Tibial nerve (tissue), 4 donors: ENCODE data around the gene ZNF318. TPM values are rescaled to one million over a fixed set of nuclear protein-coding genes. Genes with fewer than 3 reads are reported as not detected.

Experiments
- DNase-seq, 2 donors: peaks; one replicate each; pipeline ENCODE4 v3.0.0-alpha.2; 2019; ENCODE audit warnings: low spot score in 2 of 2
- H3K27ac ChIP-seq, 4 donors: fragments of 200-600 bp; sonication (generic) in 3 of 4; one replicate each; pipeline ENCODE4 v1.5.1; 2017 to 2019; ENCODE audit warnings: mild to moderate bottlenecking in 1 of 4
- H3K27me3 ChIP-seq, 2 donors: fragments of 200-600 bp; sonication (generic) in 1 of 2; one replicate each; pipeline versions ENCODE4 v1.5.1 to v1.6.0; 2017 to 2019
- H3K36me3 ChIP-seq, 3 donors: fragments of 200-600 bp; sonication (generic); one replicate each; pipeline ENCODE4 v1.5.1; 2018 to 2019
- H3K4me1 ChIP-seq, 4 donors: fragments of 200-600 bp; sonication (generic) in 3 of 4; one replicate each; pipeline ENCODE4 v1.5.1; 2017 to 2019
- H3K4me3 ChIP-seq, 4 donors: fragments of 200-600 bp; sonication (generic) in 3 of 4; one replicate each; pipeline ENCODE4 v1.5.1; 2017 to 2019; ENCODE audit warnings: mild to moderate bottlenecking in 1 of 4, moderate library complexity in 1 of 4
- H3K9me3 ChIP-seq, 4 donors: fragments of 200-600 bp; sonication (generic) in 3 of 4; one replicate each; pipeline ENCODE4 v1.5.1; 2017 to 2019
- EP300 ChIP-seq, 2 donors: sonication (generic); formaldehyde crosslinking; IDR thresholded peaks; one replicate each; pipeline ENCODE4 v1.6.1; 2017; ENCODE audit warnings: antibody characterized with exemption in 2 of 2, mild to moderate bottlenecking in 1 of 2
- POLR2A ChIP-seq, 2 donors: fragments of 450-650 bp; IDR thresholded peaks; one replicate each; pipeline ENCODE4 v1.6.1; 2017; ENCODE audit warnings: antibody characterized with exemption in 2 of 2, mild to moderate bottlenecking in 2 of 2, moderate library complexity in 2 of 2
- WGBS, 2 donors: methylation state at CpG; one replicate each; pipeline ENCODE4 v1.1.5; 2018; 5-methylcytosine and 5-hydroxymethylcytosine counted together
- total RNA-seq, 4 donors: library from RNA; depleted of rRNA; stranded (reverse); fragments of >200 nt; gene quantifications; one replicate each; pipeline ENCODE4 v1.1.0, GENCODE V29; 2016
- TF ChIP-seq, protein P1 (sequence below), 5 experiments: fragments of 200-600 bp in 3 of 5; fragments of 450-650 bp in 2 of 5; sonication (generic) in 3 of 5; IDR thresholded peaks; one replicate each; pipeline ENCODE4 v1.5.1; 2016 to 2019; ENCODE audit warnings: antibody characterized with exemption in 5 of 5, mild to moderate bottlenecking in 3 of 5, moderate library complexity in 2 of 5

The ZNF318 gene
- total RNA-seq, 4 donors from 2014 or later, result 18.4 to 26.4 (median 22.9) TPM

DNA sequence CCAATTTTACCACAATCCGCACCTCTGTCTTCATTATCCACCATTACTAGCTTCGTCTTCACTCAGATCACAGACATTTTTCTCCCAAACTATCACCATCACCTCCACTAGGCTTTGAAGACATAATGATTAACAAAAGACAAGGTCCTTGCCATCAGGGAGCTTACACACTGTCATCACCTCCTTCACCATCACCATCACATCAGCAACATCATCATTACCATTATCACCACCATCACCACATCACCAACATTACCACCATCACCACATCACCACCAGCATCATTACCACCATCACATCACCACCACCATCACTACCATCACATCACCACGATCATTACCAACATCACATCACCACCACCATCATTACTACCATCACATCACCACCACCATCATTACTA lies 75.7 kb downstream of the ZNF318 start:
- no peak overlapping the region for H3K4me3 ChIP-seq
- TF ChIP-seq EP300 (IDR thresholded peaks at IDR 0.05), result no peak
- TF ChIP-seq, protein P1, sequence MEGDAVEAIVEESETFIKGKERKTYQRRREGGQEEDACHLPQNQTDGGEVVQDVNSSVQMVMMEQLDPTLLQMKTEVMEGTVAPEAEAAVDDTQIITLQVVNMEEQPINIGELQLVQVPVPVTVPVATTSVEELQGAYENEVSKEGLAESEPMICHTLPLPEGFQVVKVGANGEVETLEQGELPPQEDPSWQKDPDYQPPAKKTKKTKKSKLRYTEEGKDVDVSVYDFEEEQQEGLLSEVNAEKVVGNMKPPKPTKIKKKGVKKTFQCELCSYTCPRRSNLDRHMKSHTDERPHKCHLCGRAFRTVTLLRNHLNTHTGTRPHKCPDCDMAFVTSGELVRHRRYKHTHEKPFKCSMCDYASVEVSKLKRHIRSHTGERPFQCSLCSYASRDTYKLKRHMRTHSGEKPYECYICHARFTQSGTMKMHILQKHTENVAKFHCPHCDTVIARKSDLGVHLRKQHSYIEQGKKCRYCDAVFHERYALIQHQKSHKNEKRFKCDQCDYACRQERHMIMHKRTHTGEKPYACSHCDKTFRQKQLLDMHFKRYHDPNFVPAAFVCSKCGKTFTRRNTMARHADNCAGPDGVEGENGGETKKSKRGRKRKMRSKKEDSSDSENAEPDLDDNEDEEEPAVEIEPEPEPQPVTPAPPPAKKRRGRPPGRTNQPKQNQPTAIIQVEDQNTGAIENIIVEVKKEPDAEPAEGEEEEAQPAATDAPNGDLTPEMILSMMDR (IDR thresholded peaks at IDR 0.05), result no peak
- no peak for TF ChIP-seq POLR2A (IDR thresholded peaks at IDR 0.05)
- H3K27ac ChIP-seq, result no peak overlapping the region
- 93 to 95% methylated on average over 3 of the region's 3 CpGs for WGBS, 2 donors
- no peaks in the 10 kb centered on the region for H3K36me3 ChIP-seq
- H3K4me1 ChIP-seq, result no peaks in the 10 kb centered on the region
- peaks cover 0 to 13% of the 10 kb centered on the region in 2 donors for H3K27me3 ChIP-seq
- H3K9me3 ChIP-seq, result no peaks in the 10 kb centered on the region
- DNase-seq, result no peak

DNA sequence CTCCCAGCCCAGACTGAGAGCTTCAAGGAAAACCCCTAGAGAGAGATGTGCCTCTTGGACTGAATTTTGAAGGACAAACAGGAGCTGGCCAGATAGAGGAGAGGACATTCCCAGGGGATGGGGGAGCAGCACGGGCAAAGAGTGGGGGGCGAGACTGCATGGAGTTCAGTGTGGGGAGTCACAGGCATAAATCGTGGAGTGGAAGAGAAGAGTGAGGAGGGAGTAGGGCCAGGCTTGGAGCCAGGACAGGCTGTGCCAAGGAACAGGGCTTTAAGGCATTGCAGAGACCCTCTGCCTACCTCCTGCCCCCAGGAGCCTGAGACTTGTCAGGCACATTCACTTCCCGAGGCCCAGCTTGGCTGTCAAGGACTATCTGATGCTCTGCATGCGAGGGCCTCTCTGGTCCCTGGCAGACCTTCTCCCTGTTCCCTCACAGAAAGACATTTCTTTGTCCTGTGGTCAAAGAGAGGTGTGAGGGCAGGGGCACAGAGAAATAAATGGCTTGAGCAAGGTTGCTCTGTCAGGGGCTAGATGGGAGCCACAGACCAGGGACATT lies 76.6 kb downstream of the ZNF318 start:
- peaks cover 0 to 4% of the 10 kb centered on the region in 2 donors for H3K27me3 ChIP-seq
- H3K9me3 ChIP-seq, result no peaks in the 10 kb centered on the region
- no peak for DNase-seq
- WGBS, 2 donors, result 72 to 81% methylated on average over 5 of the region's 5 CpGs
- no peak overlapping the region for H3K27ac ChIP-seq
- H3K4me3 ChIP-seq, result no peak overlapping the region
- H3K4me1 ChIP-seq, result no peaks in the 10 kb centered on the region
- H3K36me3 ChIP-seq, result no peaks in the 10 kb centered on the region
- TF ChIP-seq POLR2A (IDR thresholded peaks at IDR 0.05) (no peak), EP300 (IDR thresholded peaks at IDR 0.05) (no peak)
- TF ChIP-seq, protein P1 (IDR thresholded peaks at IDR 0.05), result no peak

DNA sequence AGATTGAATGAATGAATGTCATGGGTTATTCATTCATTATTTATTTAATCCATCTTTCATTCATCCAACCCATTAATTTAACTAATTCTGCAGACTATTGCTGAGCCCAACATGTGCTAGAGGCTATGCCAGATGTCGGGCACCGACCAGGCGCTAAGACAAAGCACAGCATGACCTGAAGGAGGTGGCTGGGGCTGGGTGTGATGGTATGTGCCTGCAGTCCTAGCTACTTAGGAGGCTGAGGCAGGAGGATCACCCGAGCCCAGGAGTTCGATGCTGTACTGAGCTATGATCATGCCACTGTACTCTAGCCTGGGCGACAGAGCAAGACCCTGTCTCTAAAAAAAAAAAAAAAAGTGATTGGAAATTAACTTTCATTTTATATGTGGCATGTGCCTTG lies 77.1 kb downstream of the ZNF318 start:
- TF ChIP-seq POLR2A (IDR thresholded peaks at IDR 0.05) (no peak), EP300 (IDR thresholded peaks at IDR 0.05) (no peak)
- TF ChIP-seq, protein P1 (IDR thresholded peaks at IDR 0.05), result no peak
- H3K4me1 ChIP-seq, result no peaks in the 10 kb centered on the region
- no peak for DNase-seq
- H3K4me3 ChIP-seq, result no peak overlapping the region
- no peaks in the 10 kb centered on the region for H3K27me3 ChIP-seq
- H3K27ac ChIP-seq, result no peak overlapping the region
- WGBS, 2 donors, result 90 to 92% methylated on average over 6 of the region's 6 CpGs
- no peaks in the 10 kb centered on the region for H3K9me3 ChIP-seq
- H3K36me3 ChIP-seq, result no peaks in the 10 kb centered on the region

DNA sequence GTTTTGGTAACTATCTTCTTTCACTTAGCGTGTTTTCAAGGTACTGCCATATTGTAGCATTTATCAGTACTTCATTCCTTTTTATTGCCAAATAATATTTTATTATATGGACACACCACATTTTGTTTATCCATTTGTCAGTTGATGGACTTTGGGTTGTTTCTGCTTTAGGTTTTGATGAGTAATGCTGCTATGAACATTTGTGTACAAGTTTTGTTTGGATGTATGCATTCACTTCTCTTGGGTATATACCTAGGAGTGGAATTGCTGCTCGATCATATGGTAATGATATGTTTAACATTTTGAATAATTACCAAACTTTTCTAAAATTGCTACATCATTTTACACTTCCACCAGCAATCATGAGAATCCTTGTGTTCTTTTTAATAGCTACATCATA lies 77.7 kb downstream of the ZNF318 start:
- no peak overlapping the region for H3K4me3 ChIP-seq
- 93 to 94% methylated on average over 2 of the region's 2 CpGs for WGBS, 2 donors

DNA sequence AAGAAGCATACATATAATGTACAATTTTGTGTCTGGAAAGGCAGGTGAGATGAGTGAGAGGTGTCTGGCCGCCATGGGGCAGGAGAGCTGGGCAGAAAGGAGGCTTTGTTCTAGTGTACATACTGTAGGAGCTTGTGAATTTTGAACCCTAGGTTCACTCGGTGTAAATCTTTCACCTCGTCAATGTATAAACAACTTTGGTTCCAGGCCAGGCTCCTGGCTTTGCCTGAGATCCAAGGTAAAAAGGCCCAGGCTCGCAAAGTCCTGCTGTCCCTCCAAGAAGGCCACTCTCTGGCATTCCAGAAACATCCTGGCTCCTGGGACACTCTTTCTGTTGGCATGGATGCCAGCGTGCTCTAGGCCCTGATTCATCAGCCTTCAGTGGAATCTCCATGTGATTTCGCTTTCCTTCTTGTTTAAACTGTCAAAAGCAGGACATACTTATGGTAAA lies 78.5 kb downstream of the ZNF318 start:
- WGBS, 2 donors, result 84 to 87% methylated on average over 6 of the region's 6 CpGs
- no peaks in the 10 kb centered on the region for H3K36me3 ChIP-seq
- no peak overlapping the region for H3K27ac ChIP-seq
- no peaks in the 10 kb centered on the region for H3K27me3 ChIP-seq
- no peaks in the 10 kb centered on the region for H3K9me3 ChIP-seq
- no peak for TF ChIP-seq EP300 (IDR thresholded peaks at IDR 0.05)
- no peak for TF ChIP-seq POLR2A (IDR thresholded peaks at IDR 0.05)
- TF ChIP-seq, protein P1 (IDR thresholded peaks at IDR 0.05), result no peak
- H3K4me3 ChIP-seq, result no peak overlapping the region
- DNase-seq, result no peak
- H3K4me1 ChIP-seq, result no peaks in the 10 kb centered on the region

More for the DNA sequence above, 77.7 kb downstream of the ZNF318 start:
- Histone ChIP-seq H3K9me3 (no peaks in the 10 kb centered on the region), H3K36me3 (no peaks in the 10 kb centered on the region), H3K4me1 (no peaks in the 10 kb centered on the region), H3K27me3 (no peaks in the 10 kb centered on the region), H3K27ac (no peak overlapping the region)
- TF ChIP-seq POLR2A (IDR thresholded peaks at IDR 0.05), result no peak
- TF ChIP-seq, protein P1 (IDR thresholded peaks at IDR 0.05), result no peak
- DNase-seq, result no peak
